ENCODE data around the gene TMEM63A. TPM values are rescaled to one million over a fixed set of nuclear protein-coding genes. Genes with fewer than 3 reads are reported as not detected.
A peak's percentile ranks its signal among the peaks of the same experiment; 100 is the strongest.
"Not testable (repeated sequence)": the region's sequence is repeated elsewhere in the genome, so short reads cannot be mapped to it uniquely, and the experiment has no call there.

TMEM63A gene
- total RNA-seq, 2 donors from 2014 or later: 108 to 196 TPM

- DNase-seq (no peak), ATAC-seq (no peak)
- intact Hi-C loops (cut with DNase I, micrococcal nuclease): loop anchor here in 1 of 2 donors (10.0 kb wide), 1 partner anchor 66 kb away; the partner anchor contains the start of gene SRP9
Observed at GRCh38 chr1:225840713-225841112, 41.5 kb downstream of the TMEM63A start.

- DNase-seq (no peak), ATAC-seq (no peak)
- intact Hi-C loops (cut with DNase I, micrococcal nuclease): loop anchor here in 1 of 2 donors (10.0 kb wide), 1 partner anchor 65 kb away; the partner anchor contains the start of gene SRP9
Observed at GRCh38 chr1:225840223-225840610, 42.0 kb downstream of the TMEM63A start.

- intact Hi-C loops (cut with DNase I, micrococcal nuclease): no loop called here
- DNase-seq (no peak), ATAC-seq (no peak)
Observed at GRCh38 chr1:225838793-225839192, 43.4 kb downstream of the TMEM63A start.

- intact Hi-C loops (cut with DNase I, micrococcal nuclease); ATAC-seq; DNase-seq: not testable (repeated sequence)
Observed at GRCh38 chr1:225836296-225836695, 45.9 kb downstream of the TMEM63A start.

DNA sequence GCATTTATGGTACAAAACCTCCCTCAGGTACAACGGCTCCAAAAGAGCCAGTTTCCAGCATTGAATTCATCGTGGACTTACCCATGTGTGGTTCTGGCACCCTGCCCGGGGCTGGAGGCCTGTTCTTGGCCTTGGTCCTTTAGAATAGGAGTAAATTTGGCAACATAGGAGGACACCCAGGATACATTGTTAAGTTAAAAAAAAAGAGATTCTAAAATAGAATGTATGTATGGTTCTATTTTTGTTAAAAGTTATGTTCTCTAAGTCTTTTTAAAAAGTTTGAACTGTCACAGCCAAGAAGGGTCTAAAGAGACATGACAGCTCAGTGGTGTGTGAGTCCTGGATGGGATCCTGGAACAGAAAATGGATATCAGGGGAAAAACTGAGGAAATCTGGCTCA is 46.3 kb downstream of the TMEM63A start:
- no peak for DNase-seq
- no peak for ATAC-seq
- intact Hi-C loops (cut with DNase I, micrococcal nuclease): no loop called here

DNA sequence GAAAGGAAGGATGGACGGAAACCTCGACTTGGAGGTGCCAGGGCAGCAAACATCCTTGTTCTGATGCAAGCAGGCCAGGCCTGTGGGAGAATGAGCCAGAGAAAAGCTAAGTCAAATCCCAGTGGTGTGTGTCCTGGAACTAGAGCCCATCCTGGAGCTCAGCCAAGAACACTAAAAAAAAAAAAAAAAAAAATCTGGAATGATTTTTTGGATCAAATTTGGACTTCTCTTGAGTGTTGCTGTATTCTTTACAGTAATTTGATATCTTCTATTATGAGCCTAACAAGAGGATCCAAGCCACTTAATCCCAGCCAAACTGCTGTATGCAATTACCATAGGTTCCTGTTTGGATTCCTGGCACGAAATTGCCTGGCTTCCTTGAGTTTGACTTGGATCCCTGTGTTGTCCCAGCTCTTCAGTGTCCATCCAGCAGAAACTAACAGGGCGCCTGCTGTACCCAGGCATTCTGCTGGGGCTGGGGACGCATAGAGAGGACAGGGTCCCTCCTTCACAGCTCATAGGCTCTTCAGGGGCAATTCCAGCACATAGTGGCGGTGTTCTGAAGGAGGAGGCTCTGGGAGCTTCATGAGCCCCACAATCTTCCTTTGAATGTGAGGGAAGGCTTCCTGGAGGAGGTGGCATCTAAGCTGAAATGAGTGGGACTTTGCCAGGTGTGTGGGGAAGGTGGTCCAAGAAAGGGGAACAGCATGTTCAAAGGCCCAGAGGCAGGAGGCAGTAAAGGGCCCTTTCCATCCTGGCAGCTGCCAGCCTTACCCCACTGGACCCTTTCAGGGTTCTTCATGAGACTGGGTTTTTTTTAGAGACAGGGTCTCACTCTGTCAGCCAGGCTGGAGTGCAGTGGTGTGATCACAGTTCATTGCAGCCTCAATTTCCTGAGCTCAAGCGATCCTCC is 47.5 kb downstream of the TMEM63A start:
- intact Hi-C loops (cut with DNase I, micrococcal nuclease): no loop called here
- DNase-seq (no peak), ATAC-seq (no peak)

DNA sequence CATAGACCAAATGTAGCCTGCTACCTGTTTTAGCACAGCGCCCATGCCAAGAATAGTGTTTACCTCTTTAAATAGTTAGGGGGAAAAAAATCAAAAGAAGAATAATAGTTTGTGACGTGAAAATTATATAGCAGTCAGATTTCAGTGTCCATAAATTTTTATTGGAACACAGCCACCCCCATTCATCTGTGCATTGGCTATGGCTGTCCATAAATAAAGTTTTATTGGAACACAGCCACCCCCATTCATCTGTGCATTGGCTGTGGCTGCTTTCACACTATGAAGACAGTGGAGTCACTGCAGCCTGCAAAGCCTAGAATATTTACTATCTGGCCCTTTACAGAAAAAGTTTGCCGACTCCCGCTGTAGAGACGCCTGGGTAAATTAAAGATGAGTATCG is 51.3 kb downstream of the TMEM63A start:
- intact Hi-C loops (cut with DNase I, micrococcal nuclease): no loop called here
- DNase-seq (no peak), ATAC-seq (no peak)

DNA sequence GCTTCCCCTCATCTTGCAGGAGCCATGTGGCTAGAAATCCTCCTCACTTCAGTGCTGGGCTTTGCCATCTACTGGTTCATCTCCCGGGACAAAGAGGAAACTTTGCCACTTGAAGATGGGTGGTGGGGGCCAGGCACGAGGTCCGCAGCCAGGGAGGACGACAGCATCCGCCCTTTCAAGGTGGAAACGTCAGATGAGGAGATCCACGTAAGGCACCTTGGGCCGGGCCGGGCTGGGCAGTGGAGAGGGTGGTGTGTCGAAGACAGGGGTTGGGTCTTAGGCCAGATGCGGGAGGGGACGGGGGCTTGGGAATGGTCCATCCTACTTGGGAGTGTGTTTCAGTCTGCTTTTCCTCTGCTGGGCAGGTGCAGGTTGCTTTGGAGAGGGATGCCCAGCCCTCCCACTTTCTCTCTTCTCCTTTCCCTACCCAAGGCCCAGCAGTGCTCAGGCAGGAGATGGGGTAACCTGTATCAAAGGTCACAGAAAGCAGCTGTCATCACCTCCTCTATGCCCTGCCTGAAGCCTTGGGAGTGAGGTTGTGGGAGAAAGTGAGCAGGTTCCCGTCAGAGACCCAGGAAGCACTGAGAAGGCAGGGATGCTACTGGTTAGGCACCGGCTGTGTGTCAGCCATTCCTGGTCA is 53.4 kb downstream of the TMEM63A start:
- peak in 1 of 2 donors; percentile 12 for DNase-seq
- no peak for ATAC-seq
- intact Hi-C loops (cut with DNase I, micrococcal nuclease): no loop called here

DNA sequence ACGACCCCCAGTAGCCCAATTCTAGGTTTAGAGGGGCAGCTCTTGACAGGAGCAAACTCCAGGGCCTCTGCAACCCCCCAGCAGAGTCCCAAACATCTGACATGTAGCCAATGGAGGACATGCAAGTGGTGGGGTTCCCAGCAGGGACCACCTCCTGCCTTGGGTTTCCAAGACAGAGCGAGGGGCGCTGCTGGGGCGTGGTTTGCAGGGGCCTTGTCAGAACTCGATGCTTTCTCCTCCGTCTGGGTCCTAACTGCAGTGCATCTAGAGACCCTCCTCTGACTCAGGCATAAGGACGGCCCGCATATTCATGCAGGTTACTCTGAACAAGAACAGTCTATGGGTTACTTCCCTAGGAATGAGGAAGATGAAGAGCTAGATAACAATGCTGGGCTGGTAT is 55.1 kb downstream of the TMEM63A start:
- peak in 1 of 2 donors; percentile 5 for DNase-seq
- intact Hi-C loops (cut with DNase I, micrococcal nuclease): no loop called here
- ATAC-seq: no peak

DNA sequence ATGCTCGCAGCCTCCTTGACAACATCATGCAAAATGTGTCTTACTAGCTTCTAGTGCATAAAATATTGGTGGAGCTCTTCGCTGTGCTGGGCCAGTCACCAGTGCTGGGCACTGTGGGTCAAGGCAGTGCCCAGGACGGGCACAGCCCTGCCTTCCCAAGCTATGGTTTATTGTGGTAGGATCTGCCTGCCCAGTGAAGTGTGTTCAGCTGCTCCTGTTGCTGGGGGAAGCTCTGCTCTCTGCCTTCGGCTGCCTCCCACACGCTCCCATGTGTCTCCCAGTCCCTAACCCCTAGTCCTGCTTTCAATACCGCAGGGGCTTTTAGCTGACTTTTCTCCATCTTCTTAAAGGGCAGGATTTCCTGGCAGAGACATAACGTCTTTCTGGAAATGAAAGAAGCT is 56.6 kb downstream of the TMEM63A start:
- intact Hi-C loops (cut with DNase I, micrococcal nuclease): no loop called here
- ATAC-seq: no peak
- no peak for DNase-seq

DNA sequence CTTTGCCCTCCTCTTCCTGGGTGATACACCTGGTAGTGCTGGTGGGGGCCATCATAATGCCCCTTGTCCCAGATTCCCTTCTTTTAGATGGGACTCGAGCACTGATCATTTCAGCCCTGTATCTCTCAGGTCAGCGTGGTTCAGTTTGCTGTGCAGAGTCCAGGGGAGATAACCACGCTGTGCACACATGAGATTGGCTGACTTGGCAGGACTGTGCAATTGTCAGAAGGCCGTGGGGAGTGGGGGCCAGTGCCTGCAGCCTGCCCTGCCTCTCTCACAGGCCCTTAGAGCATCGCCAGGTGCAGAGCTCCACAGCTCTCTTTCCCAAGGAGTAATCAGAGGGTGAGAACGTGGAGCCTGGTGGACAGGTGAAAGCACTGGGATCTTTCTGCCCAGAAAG is 57.1 kb downstream of the TMEM63A start:
- no peak for DNase-seq

GRCh38 chr1:225824533-225824941 is 57.6 kb downstream of the TMEM63A start:
- ATAC-seq (no peak), DNase-seq (no peak)
- intact Hi-C loops (cut with DNase I, micrococcal nuclease): no loop called here

More for the DNA sequence above, 57.1 kb downstream of the TMEM63A start:
- intact Hi-C loops (cut with DNase I, micrococcal nuclease): no loop called here
- ATAC-seq: peak; percentile 53

DNA sequence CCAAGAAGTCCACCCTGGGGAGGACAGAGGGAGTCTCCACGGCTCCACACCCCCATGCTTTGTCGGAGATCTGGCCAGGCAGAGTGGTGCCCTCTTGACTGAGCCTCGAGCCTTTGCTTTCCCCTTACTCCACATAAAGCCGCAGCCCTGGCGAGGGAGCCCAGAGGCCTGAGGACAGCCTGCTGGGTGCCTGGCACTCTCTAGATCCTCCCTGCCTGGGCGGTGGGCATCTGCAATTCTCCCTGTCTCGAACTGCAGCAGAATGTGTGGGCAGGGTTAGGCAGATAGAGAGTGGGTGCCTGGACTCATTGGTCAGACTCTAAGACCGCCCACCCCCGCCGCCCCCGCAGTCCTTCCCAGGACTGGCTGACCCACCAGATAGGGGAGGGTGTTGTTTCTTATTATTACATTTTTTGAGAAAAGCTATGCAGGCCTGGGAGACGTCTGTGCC is 58.3 kb downstream of the TMEM63A start:
- ATAC-seq: no peak
- intact Hi-C loops (cut with DNase I, micrococcal nuclease): no loop called here
- no peak for DNase-seq

- no peak for ATAC-seq
- DNase-seq: no peak
- intact Hi-C loops (cut with DNase I, micrococcal nuclease): no loop called here
Observed at GRCh38 chr1:225822655-225823403, 59.4 kb downstream of the TMEM63A start.

DNA sequence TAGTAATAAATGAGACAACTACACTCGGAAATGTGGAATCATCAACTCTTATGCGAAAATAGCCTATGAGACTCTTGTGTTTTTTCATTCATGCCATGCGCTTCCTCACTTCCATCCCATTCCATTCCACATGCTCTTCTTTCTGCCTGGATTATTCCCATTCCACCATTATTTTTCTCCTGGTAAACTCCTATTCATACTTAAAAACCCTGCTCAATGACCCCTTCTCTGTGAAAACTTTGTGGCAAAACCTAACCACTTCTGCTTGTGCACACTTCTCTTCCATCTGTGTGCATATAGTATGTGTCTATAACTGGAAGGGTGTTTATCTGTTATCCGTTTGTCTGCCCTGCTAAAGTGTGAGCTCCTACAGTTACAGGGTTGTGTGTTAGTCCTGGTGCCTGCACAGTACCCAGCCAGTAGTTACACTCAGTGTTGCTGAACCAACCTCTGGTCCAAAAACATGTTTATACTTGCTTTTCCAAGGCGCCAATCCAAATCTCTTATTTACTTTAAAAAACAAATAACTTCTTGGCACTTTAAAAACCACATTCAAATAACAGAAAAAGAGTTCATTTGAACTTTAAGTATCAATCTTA is 61.6 kb downstream of the TMEM63A start:
- no peak for ATAC-seq
- intact Hi-C loops (cut with DNase I, micrococcal nuclease): no loop called here

GRCh38 chr1:225819346-225820192 is 62.6 kb downstream of the TMEM63A start:
- no peak for ATAC-seq
- intact Hi-C loops (cut with DNase I, micrococcal nuclease): no loop called here

More for the DNA sequence above, 61.6 kb downstream of the TMEM63A start:
- DNase-seq: no peak

DNA sequence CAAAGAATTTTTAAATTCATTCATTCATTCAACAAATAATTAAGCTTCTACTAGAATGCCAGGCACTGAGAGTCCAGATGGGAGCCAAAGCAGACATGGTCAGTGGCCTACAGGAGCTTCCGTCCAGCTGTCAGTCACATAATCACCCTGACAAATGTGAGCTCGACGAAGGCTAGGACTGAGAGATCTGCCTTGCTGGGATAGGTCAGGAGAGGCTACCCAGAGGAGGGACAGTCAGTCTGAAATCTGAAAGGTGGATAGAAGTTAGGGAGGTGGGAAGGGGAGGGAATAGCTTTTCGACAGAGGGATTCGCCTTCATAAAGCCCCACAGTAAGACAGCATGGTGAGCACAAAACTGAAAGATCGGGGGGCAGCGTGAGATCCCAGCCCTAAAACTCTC is 64.0 kb downstream of the TMEM63A start:
- ATAC-seq (no peak), DNase-seq (no peak)
- intact Hi-C loops (cut with DNase I, micrococcal nuclease): no loop called here

More at GRCh38 chr1:225819346-225820192, 62.6 kb downstream of the TMEM63A start:
- no peak for DNase-seq

- DNase-seq (peak; percentile 81 to 91), ATAC-seq (peak; percentile 91)
- intact Hi-C loops (cut with DNase I, micrococcal nuclease): no loop called here
Observed at GRCh38 chr1:225817611-225818061, 64.5 kb downstream of the TMEM63A start.
